Measurements from ENCODE around the gene DDX20.

DNA sequence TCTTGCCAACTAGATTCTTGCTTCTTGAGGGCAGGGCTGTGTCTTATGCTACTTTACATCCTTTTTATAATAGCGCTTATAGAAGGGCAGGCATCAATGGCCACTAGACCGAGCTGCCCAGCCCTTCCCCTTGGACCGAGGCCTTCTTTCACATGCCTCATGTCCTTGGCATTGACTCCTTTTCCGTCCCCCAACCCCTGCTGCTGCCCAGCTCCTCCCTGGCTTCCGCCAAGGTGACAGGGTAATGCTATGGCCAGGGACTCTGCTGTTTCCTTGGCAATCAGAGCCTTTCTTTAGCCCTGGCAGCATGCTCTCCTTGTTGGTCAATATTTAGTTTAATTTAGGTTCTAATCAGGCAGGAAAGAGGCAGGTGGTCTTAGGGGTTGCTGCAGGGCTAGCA lies 48.2 kb downstream of the DDX20 start:
- TF ChIP-seq, protein P1, sequence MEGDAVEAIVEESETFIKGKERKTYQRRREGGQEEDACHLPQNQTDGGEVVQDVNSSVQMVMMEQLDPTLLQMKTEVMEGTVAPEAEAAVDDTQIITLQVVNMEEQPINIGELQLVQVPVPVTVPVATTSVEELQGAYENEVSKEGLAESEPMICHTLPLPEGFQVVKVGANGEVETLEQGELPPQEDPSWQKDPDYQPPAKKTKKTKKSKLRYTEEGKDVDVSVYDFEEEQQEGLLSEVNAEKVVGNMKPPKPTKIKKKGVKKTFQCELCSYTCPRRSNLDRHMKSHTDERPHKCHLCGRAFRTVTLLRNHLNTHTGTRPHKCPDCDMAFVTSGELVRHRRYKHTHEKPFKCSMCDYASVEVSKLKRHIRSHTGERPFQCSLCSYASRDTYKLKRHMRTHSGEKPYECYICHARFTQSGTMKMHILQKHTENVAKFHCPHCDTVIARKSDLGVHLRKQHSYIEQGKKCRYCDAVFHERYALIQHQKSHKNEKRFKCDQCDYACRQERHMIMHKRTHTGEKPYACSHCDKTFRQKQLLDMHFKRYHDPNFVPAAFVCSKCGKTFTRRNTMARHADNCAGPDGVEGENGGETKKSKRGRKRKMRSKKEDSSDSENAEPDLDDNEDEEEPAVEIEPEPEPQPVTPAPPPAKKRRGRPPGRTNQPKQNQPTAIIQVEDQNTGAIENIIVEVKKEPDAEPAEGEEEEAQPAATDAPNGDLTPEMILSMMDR (IDR thresholded peaks at IDR 0.05): no peak
- TF ChIP-seq POLR2AphosphoS5 (IDR thresholded peaks at IDR 0.05): no peak

Measured in upper lobe of left lung (tissue), 4 donors.